ENCODE data around the gene SLC24A3.

Gene SLC24A3

GRCh38 chr20:19274001-19274400, 61.6 kb downstream of the SLC24A3 start:
- TF ChIP-seq, protein P1, sequence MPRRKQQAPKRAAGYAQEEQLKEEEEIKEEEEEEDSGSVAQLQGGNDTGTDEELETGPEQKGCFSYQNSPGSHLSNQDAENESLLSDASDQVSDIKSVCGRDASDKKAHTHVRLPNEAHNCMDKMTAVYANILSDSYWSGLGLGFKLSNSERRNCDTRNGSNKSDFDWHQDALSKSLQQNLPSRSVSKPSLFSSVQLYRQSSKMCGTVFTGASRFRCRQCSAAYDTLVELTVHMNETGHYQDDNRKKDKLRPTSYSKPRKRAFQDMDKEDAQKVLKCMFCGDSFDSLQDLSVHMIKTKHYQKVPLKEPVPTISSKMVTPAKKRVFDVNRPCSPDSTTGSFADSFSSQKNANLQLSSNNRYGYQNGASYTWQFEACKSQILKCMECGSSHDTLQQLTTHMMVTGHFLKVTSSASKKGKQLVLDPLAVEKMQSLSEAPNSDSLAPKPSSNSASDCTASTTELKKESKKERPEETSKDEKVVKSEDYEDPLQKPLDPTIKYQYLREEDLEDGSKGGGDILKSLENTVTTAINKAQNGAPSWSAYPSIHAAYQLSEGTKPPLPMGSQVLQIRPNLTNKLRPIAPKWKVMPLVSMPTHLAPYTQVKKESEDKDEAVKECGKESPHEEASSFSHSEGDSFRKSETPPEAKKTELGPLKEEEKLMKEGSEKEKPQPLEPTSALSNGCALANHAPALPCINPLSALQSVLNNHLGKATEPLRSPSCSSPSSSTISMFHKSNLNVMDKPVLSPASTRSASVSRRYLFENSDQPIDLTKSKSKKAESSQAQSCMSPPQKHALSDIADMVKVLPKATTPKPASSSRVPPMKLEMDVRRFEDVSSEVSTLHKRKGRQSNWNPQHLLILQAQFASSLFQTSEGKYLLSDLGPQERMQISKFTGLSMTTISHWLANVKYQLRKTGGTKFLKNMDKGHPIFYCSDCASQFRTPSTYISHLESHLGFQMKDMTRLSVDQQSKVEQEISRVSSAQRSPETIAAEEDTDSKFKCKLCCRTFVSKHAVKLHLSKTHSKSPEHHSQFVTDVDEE (CRISPR knock-in tag; IDR thresholded peaks at IDR 0.05) = no peak
- TF ChIP-seq ESRRG (CRISPR knock-in tag; IDR thresholded peaks at IDR 0.05) = no peak
- TF ChIP-seq PPARA (CRISPR knock-in tag; IDR thresholded peaks at IDR 0.05; ENCODE audit: borderline replicate concordance) = no peak
- TF ChIP-seq, protein P2, sequence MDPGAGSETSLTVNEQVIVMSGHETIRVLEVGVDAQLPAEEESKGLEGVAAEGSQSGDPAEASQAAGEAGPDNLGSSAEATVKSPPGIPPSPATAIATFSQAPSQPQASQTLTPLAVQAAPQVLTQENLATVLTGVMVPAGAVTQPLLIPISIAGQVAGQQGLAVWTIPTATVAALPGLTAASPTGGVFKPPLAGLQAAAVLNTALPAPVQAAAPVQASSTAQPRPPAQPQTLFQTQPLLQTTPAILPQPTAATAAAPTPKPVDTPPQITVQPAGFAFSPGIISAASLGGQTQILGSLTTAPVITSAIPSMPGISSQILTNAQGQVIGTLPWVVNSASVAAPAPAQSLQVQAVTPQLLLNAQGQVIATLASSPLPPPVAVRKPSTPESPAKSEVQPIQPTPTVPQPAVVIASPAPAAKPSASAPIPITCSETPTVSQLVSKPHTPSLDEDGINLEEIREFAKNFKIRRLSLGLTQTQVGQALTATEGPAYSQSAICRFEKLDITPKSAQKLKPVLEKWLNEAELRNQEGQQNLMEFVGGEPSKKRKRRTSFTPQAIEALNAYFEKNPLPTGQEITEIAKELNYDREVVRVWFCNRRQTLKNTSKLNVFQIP (CRISPR knock-in tag; IDR thresholded peaks at IDR 0.05; ENCODE audit: borderline replicate concordance, low read depth) = no peak
- TF ChIP-seq ISL1 (CRISPR knock-in tag; IDR thresholded peaks at IDR 0.05) = no peak
- no peak for TF ChIP-seq CSDC2 (CRISPR knock-in tag; IDR thresholded peaks at IDR 0.05)
- ATAC-seq = no peak

- TF ChIP-seq GLIS3 (CRISPR knock-in tag; IDR thresholded peaks at IDR 0.05) (no peak), ARNTL (CRISPR knock-in tag; IDR thresholded peaks at IDR 0.05; ENCODE audit: borderline replicate concordance, low read depth) (no peak), ZFP30 (CRISPR knock-in tag; IDR thresholded peaks at IDR 0.05) (no peak), CSDC2 (CRISPR knock-in tag; IDR thresholded peaks at IDR 0.05) (no peak), PPARA (CRISPR knock-in tag; IDR thresholded peaks at IDR 0.05; ENCODE audit: borderline replicate concordance) (no peak), ESRRG (CRISPR knock-in tag; IDR thresholded peaks at IDR 0.05) (no peak), ISL1 (CRISPR knock-in tag; IDR thresholded peaks at IDR 0.05) (no peak), CREB5 (CRISPR knock-in tag; IDR thresholded peaks at IDR 0.05; ENCODE audit: low read depth) (no peak), ZFP3 (CRISPR knock-in tag; IDR thresholded peaks at IDR 0.05) (no peak), ZNF8 (CRISPR knock-in tag; IDR thresholded peaks at IDR 0.05) (no peak)
- TF ChIP-seq, protein P2 (CRISPR knock-in tag; IDR thresholded peaks at IDR 0.05; ENCODE audit: borderline replicate concordance, low read depth) = no peak
- TF ChIP-seq, protein P3, sequence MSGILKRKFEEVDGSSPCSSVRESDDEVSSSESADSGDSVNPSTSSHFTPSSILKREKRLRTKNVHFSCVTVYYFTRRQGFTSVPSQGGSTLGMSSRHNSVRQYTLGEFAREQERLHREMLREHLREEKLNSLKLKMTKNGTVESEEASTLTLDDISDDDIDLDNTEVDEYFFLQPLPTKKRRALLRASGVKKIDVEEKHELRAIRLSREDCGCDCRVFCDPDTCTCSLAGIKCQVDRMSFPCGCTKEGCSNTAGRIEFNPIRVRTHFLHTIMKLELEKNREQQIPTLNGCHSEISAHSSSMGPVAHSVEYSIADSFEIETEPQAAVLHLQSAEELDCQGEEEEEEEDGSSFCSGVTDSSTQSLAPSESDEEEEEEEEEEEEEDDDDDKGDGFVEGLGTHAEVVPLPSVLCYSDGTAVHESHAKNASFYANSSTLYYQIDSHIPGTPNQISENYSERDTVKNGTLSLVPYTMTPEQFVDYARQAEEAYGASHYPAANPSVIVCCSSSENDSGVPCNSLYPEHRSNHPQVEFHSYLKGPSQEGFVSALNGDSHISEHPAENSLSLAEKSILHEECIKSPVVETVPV (CRISPR knock-in tag; IDR thresholded peaks at IDR 0.05) = no peak
- no peak for ATAC-seq
These were observed 62.1 kb downstream of the SLC24A3 start for GRCh38 chr20:19274412-19275015.

GRCh38 chr20:19275038-19275629, 62.7 kb downstream of the SLC24A3 start:
- ATAC-seq = no peak
- TF ChIP-seq, protein P3 (CRISPR knock-in tag; IDR thresholded peaks at IDR 0.05) = no peak
- TF ChIP-seq SNAI2 (CRISPR knock-in tag; IDR thresholded peaks at IDR 0.05) (no peak), ZNF70 (CRISPR knock-in tag; IDR thresholded peaks at IDR 0.05) (no peak), OSR1 (CRISPR knock-in tag; IDR thresholded peaks at IDR 0.05) (no peak), TOX (CRISPR knock-in tag; IDR thresholded peaks at IDR 0.05; ENCODE audit: borderline replicate concordance) (no peak), ZNF565 (CRISPR knock-in tag; conservative IDR thresholded peaks at IDR 0.05; ENCODE audit: low read depth) (no peak), ARNTL (CRISPR knock-in tag; IDR thresholded peaks at IDR 0.05; ENCODE audit: borderline replicate concordance, low read depth) (no peak), CREB5 (CRISPR knock-in tag; IDR thresholded peaks at IDR 0.05; ENCODE audit: low read depth) (no peak), CSDC2 (CRISPR knock-in tag; IDR thresholded peaks at IDR 0.05) (no peak), GLIS3 (CRISPR knock-in tag; IDR thresholded peaks at IDR 0.05) (no peak), TCF4 (CRISPR knock-in tag; IDR thresholded peaks at IDR 0.05; ENCODE audit: borderline replicate concordance) (no peak)
- TF ChIP-seq, protein P2 (CRISPR knock-in tag; IDR thresholded peaks at IDR 0.05; ENCODE audit: borderline replicate concordance, low read depth) = no peak
